GM12878 (cell line): Measurements from ENCODE around the gene SHC2. TPM values are rescaled to one million over a fixed set of nuclear protein-coding genes. Genes with fewer than 3 reads are reported as not detected.
"Not testable (repeated sequence)": the region's sequence is repeated elsewhere in the genome, so short reads cannot be mapped to it uniquely, and the experiment has no call there.

Experiments used
- ATAC-seq: fragments of 200-7000 bp; cut with Tn5 transposase; 3 replicates; pipeline ENCODE4 v1.9.1; 2020; ENCODE audit warnings: mild to moderate bottlenecking, moderate library complexity
- BruUV-seq: library from RNA; stranded (reverse); fragments of 400-500 nt; replicated peaks from 2 replicates; lab custom pipeline; 2021; lab: Mats Ljungman, UMichigan
- CTCF ChIA-PET: fragments of 300-600 bp; sonication (Branson Sonifier 250); formaldehyde crosslinking; extraction: SDS; loops from one replicate; lab custom pipeline; 2021; ENCODE audit warnings: inconsistent platforms; lab: Yijun Ruan, JAX
- POLR2A ChIA-PET: fragments of 350-600 bp; formaldehyde crosslinking; extraction: SDS; loops from one replicate; lab custom pipeline; 2021; ENCODE audit warnings: inconsistent platforms; lab: Charles Lee
- RAD21 ChIA-PET: fragments of 300-600 bp; sonication (Branson Sonifier 250); formaldehyde crosslinking; loops from one replicate; lab custom pipeline; 2023; ENCODE audit warnings: antibody characterized with exemption; ENCODE audit not compliant: unreplicated experiment; lab: Charles Lee
- SMC1A ChIA-PET: fragments of 300-600 bp; sonication (Branson Sonifier 250); formaldehyde crosslinking; loops from one replicate; lab custom pipeline; 2023; ENCODE audit not compliant: unreplicated experiment, uncharacterized antibody; lab: Charles Lee
- DNase-seq: peaks from one replicate; pipeline ENCODE4 v3.0.0-alpha.2; 2011; ENCODE audit warnings: low read depth, low spot score
- FAIRE-seq: peaks from 3 replicates; lab custom pipeline; 2011; peaks lifted over from hg19 to GRCh38; lab: Jason Lieb, UNC
- H2AFZ ChIP-seq: 2 replicates; pipeline ENCODE4 v1.6.0; 2011; ENCODE audit warnings: low read depth, low read length, control low read depth; ENCODE audit not compliant: control insufficient read depth
- H3K27ac ChIP-seq: 2 replicates; pipeline ENCODE4 v1.5.1; 2011; ENCODE audit warnings: control low read depth; ENCODE audit not compliant: control insufficient read depth, insufficient read depth
- H3K27me3 ChIP-seq, 2 experiments: replicated peaks in 1 of 2; 2 replicates each; pipeline versions ENCODE4 v1.6.0 to v1.6.1; 2011; ENCODE audit warnings: low read length in 1 of 2; ENCODE audit not compliant: control insufficient read depth in 2 of 2, insufficient read depth in 2 of 2
- H3K36me3 ChIP-seq, 2 experiments: 2 replicates each; pipeline ENCODE4 v1.5.1; 2011; ENCODE audit warnings: low read length in 1 of 2; ENCODE audit not compliant: control insufficient read depth in 2 of 2, insufficient read depth in 2 of 2
- H3K4me1 ChIP-seq: 2 replicates; pipeline ENCODE4 v1.6.1; 2011; ENCODE audit warnings: mild to moderate bottlenecking, low read length, moderate library complexity, mixed read lengths; ENCODE audit not compliant: control insufficient read depth, insufficient read depth
- H3K4me2 ChIP-seq: 2 replicates; pipeline ENCODE4 v1.6.0; 2011; ENCODE audit warnings: control low read depth; ENCODE audit not compliant: control insufficient read depth, insufficient read depth
- H3K4me3 ChIP-seq: fragments of 200-600 bp; sonication (generic); 2 replicates; pipeline ENCODE4 v1.5.1; 2016
- H3K79me2 ChIP-seq: 2 replicates; pipeline ENCODE4 v1.6.0; 2011; ENCODE audit warnings: low read length; ENCODE audit not compliant: control insufficient read depth, insufficient read depth
- H3K9ac ChIP-seq: 2 replicates; pipeline ENCODE4 v1.8.0; 2011; ENCODE audit warnings: low read length, control low read depth, mixed read lengths; ENCODE audit not compliant: control insufficient read depth, insufficient read depth
- H3K9me3 ChIP-seq: replicated peaks from 3 replicates; pipeline ENCODE4 v1.5.1; 2011; ENCODE audit warnings: mild to moderate bottlenecking, low read length; ENCODE audit not compliant: control insufficient read depth, insufficient read depth
- H4K20me1 ChIP-seq: 2 replicates; pipeline ENCODE4 v1.6.0; 2011; ENCODE audit not compliant: control insufficient read depth, insufficient read depth
- BACH1 ChIP-seq: fragments of 450-650 bp; IDR thresholded peaks from 2 replicates; pipeline ENCODE4 v1.6.1; 2017; ENCODE audit warnings: mild to moderate bottlenecking, borderline replicate concordance
- BCL3 ChIP-seq: IDR thresholded peaks from 2 replicates; pipeline ENCODE4 v1.6.1; 2011; ENCODE audit warnings: borderline replicate concordance, low read depth, mild to moderate bottlenecking, moderate library complexity, low read length; ENCODE audit not compliant: insufficient read depth, poor library complexity, severe bottlenecking
- CHD4 ChIP-seq: fragments of 200-600 bp; sonication (generic); IDR thresholded peaks from 2 replicates; pipeline ENCODE4 v1.6.1; 2016; ENCODE audit warnings: mild to moderate bottlenecking
- FOXK2 ChIP-seq: fragments of 450-650 bp; IDR thresholded peaks from 2 replicates; pipeline ENCODE4 v1.6.1; 2017; ENCODE audit warnings: mild to moderate bottlenecking, moderate library complexity
- IRF4 ChIP-seq: IDR thresholded peaks from 2 replicates; pipeline ENCODE4 v1.6.1; 2011; ENCODE audit warnings: low read depth, low read length
- PKNOX1 ChIP-seq: fragments of 450-650 bp; IDR thresholded peaks from 2 replicates; pipeline ENCODE4 v1.6.1; 2016; ENCODE audit warnings: mild to moderate bottlenecking
- RAD21 ChIP-seq: IDR thresholded peaks from 2 replicates; pipeline ENCODE4 v1.6.1; 2011; ENCODE audit warnings: mild to moderate bottlenecking, low read depth, low read length, moderate library complexity; ENCODE audit not compliant: insufficient read depth
- SIN3A ChIP-seq: IDR thresholded peaks from 2 replicates; pipeline ENCODE4 v1.6.1; 2012; ENCODE audit warnings: low read depth, low read length, improper control_type of control experiment
- SIX5 ChIP-seq: IDR thresholded peaks from 2 replicates; pipeline ENCODE4 v1.6.1; 2011; ENCODE audit warnings: mild to moderate bottlenecking, low read depth, low read length, moderate library complexity; ENCODE audit not compliant: severe bottlenecking
- SP1 ChIP-seq: IDR thresholded peaks from one replicate; pipeline ENCODE4 v1.6.1; 2011; ENCODE audit warnings: low read depth, low read length
- ZNF24 ChIP-seq: fragments of 450-650 bp; IDR thresholded peaks from 2 replicates; pipeline ENCODE4 v1.6.1; 2017; ENCODE audit warnings: antibody characterized with exemption, mild to moderate bottlenecking
- WGBS: methylation state at CpG from one replicate; pipeline ENCODE4 v1.1.6; 2016; ENCODE audit warnings: low lambda C conversion rate; ENCODE audit not compliant: insufficient replicate concordance, insufficient coverage; ENCODE audit errors: missing lambda C conversion rate; 5-methylcytosine and 5-hydroxymethylcytosine counted together
- in situ Hi-C: fragments of 300-500 bp; cut with MboI; formaldehyde crosslinking; loops from 9 replicates; pipeline ENCODE4 v1.14.3; 2018; ENCODE audit warnings: mixed read lengths
- intact Hi-C: fragments of 100-400 bp; cut with micrococcal nuclease; formaldehyde crosslinking; loops from one replicate; pipeline ENCODE4 v1.14.2; 2022; ENCODE audit not compliant: unreplicated experiment
- polyA plus RNA-seq, 11 experiments: library from polyadenylated mRNA; depleted of rRNA in 4 of 11; unstranded in 6 of 11; stranded (reverse) in 5 of 11; fragments of >200 nt; fragmentation: Nextera tagmentation in 4 of 11; fragmentation: Illumina TruSeq in 1 of 11; extraction: Ambion mirVana in 4 of 11; extraction: Trizol in 1 of 11; gene quantifications; 1 replicate in 1 of 11; 2 replicates in 10 of 11; pipeline versions ENCODE4 v1.2.1 to v1.2.3, GENCODE V29; 2011 to 2016; ENCODE audit warnings: inconsistent platforms in 2 of 11, missing spikeins in 2 of 11, low read depth in 1 of 11
- total RNA-seq, 4 experiments: library from RNA; depleted of rRNA in 3 of 4; stranded (reverse); fragments of >200 nt in 3 of 4; fragmentation: Illumina TruSeq in 1 of 4; extraction: Trizol in 1 of 4; gene quantifications; 2 replicates each; pipeline versions ENCODE4 v1.2.1 to v1.2.3, GENCODE V29; 2013 to 2021

SHC2 gene
- total and polyA plus RNA-seq, 10 of the 15 experiments (the other 5 are each of a cell fraction or from before 2014, with no cell fraction given) = 0.08 TPM; not detected in 9

GRCh38 chr19:428149-428548 lies 32.7 kb downstream of the SHC2 start:
- Histone ChIP-seq H3K4me1 (no peaks in the 10 kb centered on the region), H3K4me2 (no peak overlapping the region), H4K20me1 (no peaks in the 10 kb centered on the region), H3K27me3 (no peaks in the 10 kb centered on the region), H3K79me2 (no peaks in the 10 kb centered on the region), H3K9me3 (no peaks in the 10 kb centered on the region; the same call in 2 of the 3 replicates), H3K36me3 (no peaks in the 10 kb centered on the region), H3K4me3 (no peak overlapping the region), H3K9ac (no peak overlapping the region), H2AFZ (no peak overlapping the region), H3K27ac (no peak overlapping the region)
- FAIRE-seq (no peak), DNase-seq (no peak), ATAC-seq (no peak)
- ChIA-PET POLR2A (no interaction called here), SMC1A (no interaction called here), CTCF (no interaction called here), RAD21 (no interaction called here)
- no TSS peak for BruUV-seq
- no peak for TF ChIP-seq SIX5
- no peak for TF ChIP-seq FOXK2
- no peak for TF ChIP-seq SP1
- no peak for TF ChIP-seq PKNOX1
- no peak for TF ChIP-seq BCL3
- no peak for TF ChIP-seq BACH1
- no peak for TF ChIP-seq RAD21
- TF ChIP-seq CHD4 = no peak
- no peak for TF ChIP-seq IRF4
- no peak for TF ChIP-seq ZNF24
- no peak for TF ChIP-seq SIN3A
- 73% methylated on average over 15 of the region's 15 CpGs for WGBS
- intact Hi-C loops (no loop called here), in situ Hi-C loops (no loop called here)

DNA sequence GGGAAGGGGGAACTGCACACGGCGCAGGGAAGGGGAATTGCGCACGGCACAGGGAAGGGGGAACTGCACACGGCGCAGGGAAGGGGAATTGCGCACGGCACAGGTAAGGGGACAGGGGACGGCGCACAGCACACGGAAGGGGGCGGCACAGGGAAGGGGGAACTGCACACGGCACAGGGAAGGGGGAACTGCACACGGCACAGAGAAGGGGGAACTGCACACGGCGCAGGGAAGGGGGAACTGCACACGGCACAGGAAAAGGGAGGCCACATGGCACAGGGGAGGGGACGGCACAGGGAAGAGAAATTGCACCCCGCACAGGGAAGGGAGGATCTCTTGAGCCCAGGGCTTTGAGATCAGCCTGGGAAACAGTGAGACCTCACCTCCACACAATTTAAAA lies 33.2 kb downstream of the SHC2 start:
- SMC1A ChIA-PET, DNase-seq, FAIRE-seq, H3K4me1 ChIP-seq, BruUV-seq, intact Hi-C loops, H3K27ac ChIP-seq, H3K4me2 ChIP-seq, H2AFZ ChIP-seq, CTCF ChIA-PET, H3K9me3 ChIP-seq, H4K20me1 ChIP-seq, H3K79me2 ChIP-seq, POLR2A ChIA-PET, H3K9ac ChIP-seq, H3K27me3 ChIP-seq, H3K4me3 ChIP-seq, ATAC-seq, in situ Hi-C loops, RAD21 ChIA-PET, H3K36me3 ChIP-seq: not testable (repeated sequence)
- WGBS = no CpG with 5 or more reads among the region's 19 CpGs
